Stimulated activated CD8-positive, alpha-beta memory T cell treated with anti-CD3 and anti-CD28 coated beads, Interleukin-2, amount 100 ng/mL, for 48 hours (primary cell): ENCODE results near the gene SH3BP5L.
"Not testable (repeated sequence)": the region's sequence is repeated elsewhere in the genome, so short reads cannot be mapped to it uniquely, and the experiment has no call there.

Source experiments
- DNase-seq, 2 donors: peaks; one replicate each; pipeline ENCODE4 v3.0.0-alpha.2; 2020; ENCODE audit warnings: low read depth in 2 of 2

Gene SH3BP5L

DNA sequence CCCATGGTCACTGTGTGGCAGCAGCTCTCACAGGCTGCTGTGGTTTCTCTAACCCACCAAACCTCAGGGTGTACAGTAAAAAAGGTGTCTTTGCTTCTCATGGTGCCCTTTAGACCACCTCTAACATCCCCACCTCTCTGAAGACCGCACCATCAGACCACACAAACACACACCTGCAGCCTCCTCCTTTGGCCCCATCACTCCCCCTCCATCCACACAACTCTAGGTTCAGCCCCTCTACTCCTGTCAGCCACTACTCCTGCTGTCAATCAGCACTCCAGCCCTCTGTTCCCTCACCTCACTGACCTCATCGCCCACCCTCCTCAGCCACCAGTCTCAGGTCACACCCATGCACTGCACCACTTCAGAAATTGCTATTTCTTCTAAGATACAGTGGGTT, 25.7 kb upstream of the SH3BP5L start:
- no peak for DNase-seq

DNA sequence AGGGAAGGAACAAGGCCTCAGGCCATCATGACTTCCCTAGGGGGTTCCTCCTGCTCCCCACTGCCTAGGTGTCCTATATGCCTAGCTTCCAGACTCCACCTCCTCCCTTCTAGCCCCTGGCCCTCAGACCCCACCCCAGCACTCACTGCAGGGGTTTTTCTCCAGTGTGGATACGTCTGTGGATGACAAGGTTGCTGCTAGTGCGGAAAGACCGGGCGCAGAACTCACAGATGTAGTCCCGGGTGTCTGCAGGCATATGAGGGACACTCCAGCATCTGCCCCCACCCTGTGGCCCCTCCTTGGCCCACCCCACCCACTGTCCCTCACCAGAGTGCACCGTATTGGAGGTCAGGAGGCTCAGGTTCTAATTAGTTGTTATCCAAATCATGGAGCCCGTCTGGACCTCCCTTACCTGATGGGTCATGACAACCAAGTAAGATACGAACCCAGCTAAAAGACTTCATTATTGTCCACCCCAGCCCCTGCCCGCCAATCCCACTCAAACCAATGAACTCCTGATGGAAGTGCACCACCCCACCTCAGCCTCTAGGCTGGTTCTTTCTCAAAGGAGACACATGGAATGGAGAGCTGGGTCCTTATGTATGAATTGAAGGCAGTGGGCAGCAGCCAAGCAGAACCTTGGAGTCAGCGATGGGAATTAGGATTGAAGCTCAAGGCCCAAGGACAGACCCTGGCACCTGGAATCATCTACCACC, 25.0 kb upstream of the SH3BP5L start:
- DNase-seq: no peak

DNA sequence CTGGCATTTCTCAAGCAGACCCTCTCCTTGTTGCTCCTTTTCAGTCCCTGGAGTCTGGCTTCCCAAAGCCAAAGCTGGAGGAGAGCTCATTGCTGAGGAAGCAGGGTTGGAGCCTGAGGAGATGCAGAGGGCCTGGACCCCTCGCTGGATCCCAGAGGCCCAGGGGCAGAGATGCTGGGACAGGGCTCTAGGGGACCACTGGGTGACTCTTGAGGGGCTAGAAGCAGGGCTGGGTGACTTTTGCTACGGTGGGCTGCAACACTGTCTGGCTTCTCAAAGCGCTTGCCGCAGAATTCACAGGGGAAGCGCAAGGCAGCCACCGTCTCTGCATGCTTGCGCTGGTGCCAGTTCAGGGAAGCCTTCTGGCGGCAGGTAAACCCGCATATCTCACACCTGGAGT, 24.4 kb upstream of the SH3BP5L start:
- DNase-seq: no peak

DNA sequence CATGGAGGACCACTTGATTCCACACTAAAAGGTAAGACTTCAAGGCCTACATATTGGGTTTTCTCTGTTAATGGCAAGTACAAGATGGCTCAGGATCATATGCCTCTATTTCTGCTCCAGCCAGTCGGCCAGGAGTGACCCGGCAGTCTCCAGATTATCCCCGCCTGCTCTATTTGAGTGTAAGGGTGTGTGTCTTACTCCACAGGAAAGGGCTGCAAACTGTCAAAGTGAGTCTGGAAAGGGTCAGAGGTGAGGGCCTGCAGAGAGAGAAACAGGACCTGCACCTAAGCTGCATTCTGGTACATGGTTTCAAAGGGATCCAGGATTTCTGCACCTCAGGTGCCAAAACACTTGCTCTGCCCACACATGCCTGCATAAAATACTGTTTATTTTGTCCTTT, 23.9 kb upstream of the SH3BP5L start:
- DNase-seq: no peak

DNA sequence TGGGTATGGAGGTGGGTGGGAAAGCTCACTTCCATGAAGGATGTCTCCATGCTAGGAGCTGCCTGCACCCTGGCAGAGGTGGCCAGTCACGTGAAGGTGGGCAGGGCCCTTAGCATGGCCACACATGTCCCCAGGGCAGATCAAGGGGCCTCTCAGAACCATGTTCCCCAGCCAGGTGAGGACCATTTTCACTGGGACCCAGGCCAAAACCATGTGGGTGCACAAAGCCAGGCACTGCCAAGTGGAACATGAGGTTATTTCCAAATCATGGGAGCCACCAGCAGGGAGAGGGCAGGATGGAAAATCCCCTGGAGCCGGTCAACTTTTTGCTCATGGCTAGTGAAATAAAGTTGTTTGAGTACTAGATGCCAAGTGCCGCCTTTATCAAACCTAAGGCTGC, 23.4 kb upstream of the SH3BP5L start:
- no peak for DNase-seq

DNA sequence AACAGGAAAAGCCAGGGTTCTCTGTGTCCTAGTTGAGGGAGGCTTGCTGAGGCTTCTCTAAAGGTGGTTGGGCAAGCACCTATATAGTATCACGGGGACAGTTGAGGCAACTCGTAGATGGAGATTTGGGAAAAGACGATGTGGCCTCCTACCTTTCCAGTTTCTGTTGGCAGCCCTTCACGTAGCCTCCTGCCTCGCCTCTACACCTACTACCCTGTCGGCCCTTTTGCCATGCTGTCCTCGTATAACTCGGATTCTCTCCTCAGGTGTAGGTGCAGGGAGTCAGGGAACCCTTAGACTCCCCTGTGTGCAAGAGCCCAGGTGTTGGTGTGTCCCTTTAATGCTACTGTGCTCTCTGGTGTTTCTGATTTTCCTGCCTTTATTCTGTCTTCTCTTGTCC, 22.9 kb upstream of the SH3BP5L start:
- DNase-seq: no peak

DNA sequence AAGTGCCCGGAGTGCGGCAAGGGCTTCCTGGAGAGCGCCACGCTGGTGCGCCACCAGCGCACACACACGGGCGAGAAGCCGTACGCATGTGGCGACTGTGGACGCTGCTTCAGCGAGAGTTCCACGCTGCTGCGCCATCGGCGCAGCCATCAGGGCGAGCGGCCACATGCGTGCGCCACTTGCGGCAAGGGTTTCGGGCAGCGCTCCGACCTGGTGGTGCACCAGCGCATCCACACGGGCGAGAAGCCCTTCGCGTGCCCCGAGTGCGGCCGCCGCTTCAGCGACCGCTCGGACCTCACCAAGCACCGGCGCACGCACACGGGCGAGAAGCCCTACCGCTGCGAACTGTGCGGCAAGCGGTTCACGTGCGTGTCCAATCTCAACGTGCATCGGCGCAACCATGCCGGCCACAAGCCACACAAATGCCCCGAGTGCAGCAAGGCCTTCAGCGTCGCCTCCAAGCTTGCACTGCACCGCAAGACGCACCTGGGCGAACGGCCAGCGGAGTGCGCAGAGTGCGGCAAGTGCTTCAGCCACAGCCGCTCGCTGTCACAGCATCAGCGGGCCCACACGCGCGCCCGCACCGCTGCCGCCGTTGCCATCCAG, 22.3 kb upstream of the SH3BP5L start:
- no peak for DNase-seq

DNA sequence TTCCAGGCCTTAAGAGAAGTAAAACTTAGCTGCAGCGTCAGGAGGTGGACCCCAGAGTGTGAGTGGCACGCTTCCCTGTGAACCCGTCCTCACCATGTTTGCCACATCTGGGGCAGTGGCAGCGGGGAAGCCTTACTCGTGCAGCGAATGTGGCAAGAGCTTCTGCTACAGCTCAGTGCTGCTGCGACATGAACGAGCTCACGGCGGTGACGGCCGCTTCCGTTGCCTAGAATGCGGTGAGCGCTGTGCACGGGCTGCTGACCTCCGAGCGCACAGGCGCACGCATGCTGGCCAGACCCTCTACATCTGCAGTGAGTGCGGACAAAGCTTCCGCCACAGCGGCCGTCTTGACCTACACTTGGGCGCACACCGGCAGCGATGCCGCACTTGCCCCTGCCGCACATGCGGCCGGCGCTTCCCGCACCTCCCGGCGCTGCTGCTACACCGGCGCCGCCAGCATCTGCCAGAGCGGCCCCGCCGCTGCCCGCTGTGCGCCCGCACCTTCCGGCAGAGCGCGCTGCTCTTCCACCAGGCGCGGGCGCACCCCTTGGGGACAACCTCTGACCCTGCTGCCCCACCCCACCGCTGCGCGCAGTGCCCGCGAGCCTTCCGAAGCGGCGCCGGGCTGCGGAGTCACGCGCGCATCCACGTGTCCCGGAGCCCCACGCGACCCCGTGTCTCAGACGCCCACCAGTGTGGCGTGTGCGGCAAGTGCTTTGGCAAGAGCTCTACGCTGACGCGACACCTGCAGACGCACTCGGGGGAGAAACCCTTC, 21.7 kb upstream of the SH3BP5L start:
- no peak for DNase-seq

DNA sequence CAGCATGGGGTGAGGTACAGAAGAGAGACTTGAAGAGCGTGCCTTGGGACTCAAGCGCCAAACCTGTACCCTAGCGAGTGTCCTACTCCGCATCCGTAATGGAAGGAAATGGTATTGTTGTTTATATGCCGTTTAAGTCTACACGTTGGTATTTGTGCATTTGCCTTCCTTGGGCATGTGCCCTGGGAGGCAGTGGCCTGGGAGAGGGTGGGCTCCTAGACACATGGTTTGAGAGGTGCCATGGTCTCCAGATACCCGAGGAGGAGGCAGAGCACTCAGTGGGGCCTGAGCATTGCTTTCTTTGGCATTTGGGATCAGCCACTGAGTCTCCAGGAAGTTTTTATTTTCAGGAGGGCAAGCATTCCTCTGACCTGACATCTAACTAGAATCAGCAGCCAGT, 18.8 kb upstream of the SH3BP5L start:
- DNase-seq: no peak

DNA sequence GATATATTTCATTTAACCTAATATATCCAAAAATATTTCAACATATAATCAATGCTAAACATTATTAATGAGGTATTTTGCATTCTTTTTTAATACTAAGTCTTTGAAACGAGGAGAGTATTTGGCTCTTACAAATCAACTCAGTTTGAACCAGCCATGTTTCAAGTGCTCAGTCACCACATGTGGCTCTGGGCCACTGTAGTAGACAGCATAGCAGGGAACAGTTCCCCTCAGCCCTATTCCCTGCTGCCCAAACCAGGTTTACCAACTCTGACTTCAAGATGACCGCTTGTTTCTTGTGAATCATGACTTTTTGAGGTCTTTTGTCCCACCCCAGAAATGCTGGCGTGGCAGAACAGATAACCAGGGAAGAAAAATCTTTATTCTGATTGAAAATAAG, 18.0 kb upstream of the SH3BP5L start:
- DNase-seq: no peak

DNA sequence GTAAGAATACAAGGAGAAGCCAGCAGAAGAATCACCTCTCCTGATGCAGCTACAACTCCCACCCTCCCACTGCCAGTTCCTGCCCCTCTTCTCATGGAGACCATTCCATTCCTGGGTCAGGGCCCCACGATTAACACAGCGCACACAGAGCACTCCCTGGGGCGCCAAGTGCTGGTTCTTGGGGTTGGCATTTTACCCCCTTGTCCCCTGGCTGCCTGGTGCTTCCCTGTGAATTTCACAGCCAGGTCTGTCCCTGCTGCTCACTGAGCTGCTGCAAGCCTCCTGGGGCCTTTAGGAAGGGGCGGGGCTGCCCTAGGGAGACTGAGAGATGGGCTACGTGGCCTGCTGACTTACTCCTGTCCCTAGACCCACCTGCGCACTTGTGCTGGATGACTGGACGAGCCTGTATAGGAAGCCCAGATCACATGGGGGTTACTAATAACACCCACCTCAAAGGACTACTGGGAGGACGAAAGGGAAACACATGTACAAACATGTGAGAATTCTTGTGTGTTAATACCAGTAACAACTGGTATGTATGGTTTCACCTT, 17.1 kb upstream of the SH3BP5L start:
- DNase-seq: no peak

DNA sequence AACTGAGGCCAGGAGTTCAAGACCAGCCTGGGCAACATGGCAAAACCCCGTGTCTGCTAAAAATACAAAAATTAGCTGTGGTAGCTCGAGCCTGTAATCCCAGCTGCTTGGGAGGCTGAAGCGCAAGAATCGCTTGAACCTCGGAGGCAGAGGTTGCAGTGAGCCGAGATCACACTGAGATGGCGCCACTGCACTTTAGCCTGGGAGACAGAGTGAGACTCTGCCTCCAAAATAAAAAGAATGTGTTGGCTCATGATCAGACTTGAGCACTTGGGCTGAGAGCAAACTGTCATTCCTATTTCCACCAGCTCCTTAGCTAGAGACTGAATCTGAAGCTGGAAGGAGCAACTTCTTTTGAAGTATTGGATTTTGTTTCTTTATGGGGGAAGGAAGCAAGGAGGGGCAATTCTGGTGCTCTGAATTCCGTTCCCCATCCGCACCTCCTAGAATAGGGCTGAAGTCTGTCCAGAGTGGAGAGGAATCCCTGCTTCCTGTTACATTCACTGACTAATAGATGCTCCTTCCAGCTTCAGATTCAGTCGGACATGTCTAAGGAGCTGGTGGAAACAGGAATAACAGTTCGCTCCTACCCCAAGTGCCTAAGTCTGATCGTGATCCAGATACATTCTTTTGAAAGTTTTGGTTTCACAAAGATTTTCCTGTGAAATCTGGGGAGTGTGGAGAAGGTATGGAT, 16.1 kb upstream of the SH3BP5L start:
- no peak for DNase-seq

DNA sequence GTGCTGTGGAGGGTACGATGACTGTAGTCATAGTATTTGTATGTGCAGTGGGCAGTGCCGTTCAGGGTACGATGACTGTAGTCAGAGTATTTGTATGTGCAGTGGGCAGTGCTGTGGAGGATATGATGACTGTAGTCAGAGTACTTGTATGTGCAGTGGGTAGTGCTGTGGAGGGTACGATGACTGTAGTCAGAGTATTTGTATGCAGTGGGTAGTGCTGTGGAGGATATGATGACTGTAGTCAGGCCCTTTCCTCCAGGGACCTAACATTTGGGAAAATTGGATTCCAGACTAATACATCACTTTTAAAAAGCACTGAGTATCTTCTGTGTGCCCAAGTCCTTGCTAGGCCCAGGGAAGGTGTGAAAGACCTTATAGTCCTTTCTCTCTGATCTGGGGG, 15.2 kb upstream of the SH3BP5L start:
- no peak for DNase-seq

DNA sequence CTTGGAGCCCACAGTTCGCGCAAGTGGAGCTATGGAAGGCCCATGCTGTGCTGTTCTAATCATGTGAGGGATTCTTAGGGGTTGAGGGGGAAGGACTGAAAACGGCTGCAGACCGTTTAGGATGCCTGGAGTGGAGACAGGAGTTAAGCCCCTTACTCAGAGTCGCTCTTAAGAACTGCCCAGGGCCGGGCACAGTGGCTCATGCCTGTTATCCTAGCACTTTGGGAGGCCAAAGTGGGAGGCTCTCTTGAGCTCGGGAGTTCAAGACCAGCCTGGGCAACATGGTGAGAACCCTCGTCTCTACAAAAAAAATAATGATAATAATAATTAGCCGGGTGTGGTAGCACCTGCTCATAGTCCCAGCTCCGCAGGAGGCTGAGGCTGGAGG, 13.4 kb upstream of the SH3BP5L start:
- no peak for DNase-seq

DNA sequence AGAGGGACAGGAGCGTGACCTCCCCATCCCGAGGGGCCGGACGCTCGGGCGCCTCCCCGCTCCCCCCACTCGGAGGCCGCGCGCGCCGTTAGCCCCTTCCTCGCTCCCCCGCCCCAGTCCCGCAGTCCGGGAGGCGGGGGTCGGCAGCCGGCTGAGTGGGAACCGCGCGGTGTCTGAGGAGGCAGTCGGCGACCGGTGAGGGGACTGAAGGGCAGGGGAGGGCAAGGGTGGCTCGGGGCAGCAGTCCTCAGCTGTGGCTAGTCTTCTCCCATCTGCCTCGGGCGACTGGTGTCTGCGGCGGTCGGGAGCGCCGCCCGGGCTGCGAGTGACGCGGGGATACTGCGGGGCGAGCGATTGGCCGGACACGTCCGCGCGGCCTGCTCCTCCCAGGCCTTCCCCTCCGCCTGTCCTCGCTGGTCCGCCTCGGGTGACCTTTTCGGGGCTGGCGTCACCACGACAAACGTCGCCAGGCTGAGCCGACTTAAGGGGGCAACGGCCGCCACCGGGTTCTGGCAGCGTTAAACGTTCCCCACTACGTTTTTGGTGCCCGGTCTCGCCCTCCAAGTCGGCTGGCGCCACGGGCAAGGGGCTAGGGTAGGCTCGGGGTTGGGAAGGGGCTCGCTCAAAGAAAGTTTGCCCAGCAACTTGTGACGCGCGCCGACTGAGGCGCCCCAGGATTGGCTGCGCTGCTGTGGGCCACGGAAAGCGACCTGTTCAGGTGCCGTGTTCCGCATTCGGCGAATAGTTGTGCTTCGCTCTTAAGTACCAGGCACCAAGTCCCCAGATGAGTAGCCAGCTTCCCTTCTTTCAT, 12.8 kb upstream of the SH3BP5L start:
- DNase-seq: peak; percentile 71

DNA sequence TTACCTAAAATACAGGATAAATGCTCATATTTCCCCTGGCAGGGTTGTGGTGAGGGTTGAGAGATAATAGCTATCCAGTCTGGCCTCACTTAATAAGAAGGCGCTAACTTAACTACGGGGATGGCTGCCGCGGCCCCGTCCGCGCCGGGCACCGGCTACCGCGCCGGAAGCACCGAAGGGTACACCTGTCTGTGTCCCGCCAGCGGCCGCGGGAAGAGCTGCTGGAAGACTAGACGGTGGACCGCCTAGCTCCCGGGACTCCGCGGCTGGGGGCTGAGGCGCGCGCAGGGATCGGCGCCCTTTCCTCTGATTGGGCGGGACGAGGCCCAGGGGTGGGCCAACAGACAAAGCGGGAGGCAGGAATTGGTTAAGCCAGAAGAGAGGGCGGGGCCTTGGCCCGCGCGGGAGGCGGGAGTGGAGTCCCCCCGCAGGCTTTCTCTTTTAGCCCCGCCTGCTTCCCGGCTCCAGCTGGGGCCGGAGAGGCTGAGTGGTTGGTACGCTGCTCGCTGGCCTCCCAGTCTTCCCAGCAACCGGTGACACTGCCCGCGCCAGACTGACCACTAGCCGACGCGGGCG, 12.2 kb upstream of the SH3BP5L start, which contains the start of gene ZNF672:
TSS of gene ZNF672 (plus strand) at position 444 of the 576 bp plus-strand sequence. CDS start 9,051 bp downstream, outside the sequence.
- peak; percentile 89 to 90 for DNase-seq

DNA sequence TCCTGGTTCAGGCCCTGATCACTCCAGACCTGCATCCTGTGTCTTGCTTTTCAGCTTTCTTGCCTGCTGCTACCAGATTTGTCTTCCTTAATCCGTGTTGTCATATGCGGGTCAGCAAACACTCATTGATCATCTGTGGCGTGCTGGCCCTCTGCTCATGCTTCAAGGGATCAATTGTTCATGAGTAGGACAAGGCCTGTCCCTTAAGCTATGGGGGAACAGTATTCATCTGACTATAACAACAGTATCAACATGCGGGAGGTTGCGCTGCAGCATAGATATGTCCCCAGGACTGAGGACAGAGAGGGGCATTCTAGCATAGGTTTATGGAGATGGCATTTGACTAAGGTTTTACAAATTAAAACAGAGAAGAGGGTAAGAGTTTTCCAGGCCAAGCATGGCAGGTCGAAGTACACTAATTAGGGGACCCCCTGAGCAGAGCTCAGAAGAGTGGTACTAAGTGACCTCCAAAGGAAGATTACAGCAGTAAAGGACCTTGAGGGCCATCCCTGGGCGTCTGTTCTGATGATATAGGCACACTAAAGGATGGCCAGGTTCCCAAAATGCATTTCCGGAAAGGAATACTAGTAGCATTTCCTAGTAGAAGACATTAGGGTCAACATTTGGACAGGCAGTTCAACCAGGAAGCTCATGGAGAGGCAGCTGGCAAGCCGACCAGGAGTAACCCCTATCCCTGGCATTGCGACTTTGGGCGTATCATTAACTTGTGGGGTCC, 11.5 kb upstream of the SH3BP5L start:
- DNase-seq: no peak

DNA sequence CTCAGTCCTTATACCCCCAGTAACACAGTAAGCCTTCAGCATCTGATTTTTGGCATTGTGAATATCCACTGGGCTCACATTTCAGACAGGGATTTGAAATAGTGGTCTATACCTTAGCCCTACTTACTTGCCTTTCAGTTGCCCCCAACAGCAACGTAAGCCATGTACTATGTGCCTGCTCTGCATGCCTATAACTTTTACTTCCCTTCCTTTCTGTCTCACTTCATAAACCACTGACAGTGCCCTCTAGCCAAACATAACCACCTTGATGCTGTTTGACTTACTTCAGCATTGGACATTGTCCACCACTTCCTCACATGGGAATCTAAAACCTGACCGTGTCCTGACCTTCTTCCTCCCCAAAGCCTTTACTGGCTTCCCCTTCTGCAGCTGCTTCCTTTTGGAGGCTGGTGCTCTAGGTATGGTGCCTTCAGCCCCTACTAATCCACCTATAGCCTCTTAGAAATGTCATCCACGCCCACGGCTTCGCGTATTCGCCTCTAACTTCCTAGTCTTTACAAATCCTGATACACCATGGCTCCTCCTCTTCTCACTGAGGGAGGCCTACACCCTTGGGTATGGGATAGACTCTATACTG, 8.7 kb upstream of the SH3BP5L start:
- DNase-seq: no peak

DNA sequence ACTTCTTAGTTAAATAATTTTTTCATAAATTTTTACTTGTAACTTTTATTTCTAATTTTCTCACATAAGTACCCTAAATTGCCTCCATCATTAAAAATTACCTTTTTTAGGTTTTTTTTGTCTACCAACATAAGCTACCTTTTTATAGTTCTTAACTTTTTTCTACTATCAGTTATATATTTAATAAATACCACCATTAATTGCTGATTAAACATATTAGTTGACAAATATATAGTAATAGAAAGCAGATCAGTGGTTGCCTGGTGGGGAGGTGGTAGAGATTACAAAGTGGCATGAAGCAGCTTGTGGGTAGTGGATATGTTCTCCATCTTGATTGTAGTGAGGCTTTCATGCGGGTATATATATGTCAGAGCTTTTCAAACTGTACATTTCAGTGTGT, 6.1 kb upstream of the SH3BP5L start:
- no peak for DNase-seq

DNA sequence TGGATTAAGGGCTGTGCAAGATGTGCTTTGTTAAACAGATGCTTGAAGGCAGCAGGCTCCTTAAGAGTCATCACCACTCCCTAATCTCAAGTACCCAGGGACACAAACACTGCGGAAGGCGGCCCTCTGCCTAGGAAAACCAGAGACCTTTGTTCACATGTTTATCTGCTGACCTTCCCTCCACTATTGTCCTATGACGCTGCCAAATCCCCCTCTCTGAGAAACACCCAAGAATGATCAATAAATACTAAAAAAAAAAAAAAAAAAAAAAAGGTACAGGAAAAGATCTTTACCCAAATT, 5.0 kb upstream of the SH3BP5L start:
- DNase-seq: not testable (repeated sequence)
